Effector memory CD8-positive, alpha-beta T cell (primary cell): Measurements from ENCODE around the gene CDH8.

Experiments used
- ATAC-seq: fragments of 150-1000 bp; cut with Tn5 transposase; replicated peaks from 2 replicates; pipeline ENCODE4 v1.10.0; 2021; ENCODE audit warnings: mild to moderate bottlenecking, moderate library complexity
- DNase-seq, 3 experiments: peaks; one replicate each; pipeline ENCODE4 v3.0.0; 2021
- H3K27ac Mint-ChIP-seq, 2 donors: one replicate each; pipeline ENCODE4 v1.8.0; 2022; ENCODE audit warnings: mild to moderate bottlenecking in 2 of 2, mixed read lengths in 2 of 2, moderate library complexity in 2 of 2
- H3K27me3 Mint-ChIP-seq, 2 donors: one replicate each; pipeline ENCODE4 v1.8.0; 2022; ENCODE audit warnings: mixed read lengths in 2 of 2
- H3K36me3 Mint-ChIP-seq: one replicate; pipeline ENCODE4 v1.8.0; 2022; ENCODE audit warnings: mild to moderate bottlenecking, moderate library complexity, mixed read lengths; ENCODE audit not compliant: insufficient read depth
- H3K4me1 Mint-ChIP-seq, 2 donors: one replicate each; pipeline ENCODE4 v1.8.0; 2022; ENCODE audit warnings: low read depth in 2 of 2, mixed read lengths in 2 of 2
- H3K4me3 Mint-ChIP-seq, 2 donors: one replicate each; pipeline ENCODE4 v1.8.0; 2022; ENCODE audit warnings: mild to moderate bottlenecking in 2 of 2, mixed read lengths in 2 of 2, moderate library complexity in 2 of 2
- H3K9me3 Mint-ChIP-seq, 2 donors: one replicate each; pipeline ENCODE4 v1.8.0; 2022; ENCODE audit warnings: mixed read lengths in 2 of 2

CDH8 gene

GRCh38 chr16:62019851-62020250 lies 16.4 kb downstream of the CDH8 start:
- Mint-ChIP-seq H3K4me1 (no peaks in the 10 kb centered on the region), H3K27me3 (no peaks in the 10 kb centered on the region), H3K9me3 (peaks cover under 1 to 16% of the 10 kb centered on the region in 2 donors), H3K4me3 (no peak overlapping the region), H3K27ac (no peak overlapping the region), H3K36me3 (no peaks in the 10 kb centered on the region)
- DNase-seq (no peak), ATAC-seq (no peak)

GRCh38 chr16:62018301-62019060 lies 17.8 kb downstream of the CDH8 start:
- no peaks in the 10 kb centered on the region for H3K27me3 Mint-ChIP-seq
- no peaks in the 10 kb centered on the region for H3K36me3 Mint-ChIP-seq
- H3K4me3 Mint-ChIP-seq: no peak overlapping the region
- peaks cover 8 to 19% of the 10 kb centered on the region in 2 donors for H3K9me3 Mint-ChIP-seq
- H3K4me1 Mint-ChIP-seq: no peaks in the 10 kb centered on the region
- ATAC-seq: no peak
- no peak overlapping the region for H3K27ac Mint-ChIP-seq
- DNase-seq: no peak

DNA sequence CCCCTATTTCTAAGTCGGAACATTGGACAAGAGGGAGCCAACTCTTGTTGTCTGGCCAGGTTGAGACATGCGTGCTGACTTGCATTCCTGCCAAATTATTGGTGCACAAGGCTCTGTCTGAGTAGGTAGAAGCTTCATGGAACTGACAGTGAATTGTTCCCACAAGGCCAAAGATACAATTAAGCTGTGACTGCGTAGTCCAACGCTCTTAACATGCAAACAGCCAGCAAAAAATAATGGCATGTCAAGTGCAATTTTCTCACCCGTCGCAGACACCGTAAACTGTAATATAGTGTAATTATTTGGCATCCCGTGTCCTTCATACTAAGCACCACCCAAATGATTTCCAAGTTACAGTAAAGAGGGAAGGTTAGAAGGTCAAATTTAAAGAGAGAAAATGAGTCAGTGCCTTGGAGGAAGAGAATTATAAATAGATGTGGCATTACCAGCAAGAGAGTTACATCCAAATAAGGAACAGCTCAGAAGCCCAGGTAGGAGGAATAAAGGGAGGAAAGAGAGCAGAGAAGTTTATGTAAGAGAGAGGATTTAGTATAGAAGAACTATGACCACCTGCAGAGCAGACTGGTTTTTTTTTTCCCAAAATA lies 21.8 kb downstream of the CDH8 start:
- ATAC-seq (no peak), DNase-seq (no peak)
- H3K36me3 Mint-ChIP-seq: no peaks in the 10 kb centered on the region
- H3K27me3 Mint-ChIP-seq: no peaks in the 10 kb centered on the region
- H3K4me1 Mint-ChIP-seq: no peaks in the 10 kb centered on the region
- no peak overlapping the region for H3K4me3 Mint-ChIP-seq
- no peak overlapping the region for H3K27ac Mint-ChIP-seq
- peaks cover 12 to 18% of the 10 kb centered on the region in 2 donors for H3K9me3 Mint-ChIP-seq

DNA sequence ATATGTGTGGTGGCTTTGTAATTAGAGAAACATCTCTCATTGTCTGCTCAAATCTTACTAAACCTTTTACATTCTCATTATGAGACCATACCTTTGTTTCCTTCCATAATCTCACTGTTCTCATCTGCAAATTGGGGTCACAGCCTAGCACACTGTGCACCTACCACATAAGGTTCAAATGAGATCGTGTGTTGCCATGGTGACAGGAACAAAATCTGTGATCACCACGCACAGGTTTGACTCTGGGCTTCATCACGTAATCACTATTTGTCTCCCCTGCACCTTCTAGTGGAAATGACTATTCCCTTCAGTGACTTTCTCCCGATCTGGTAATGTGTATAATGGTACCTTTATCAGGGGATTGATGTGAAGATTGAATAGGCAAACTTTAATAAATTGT lies 26.1 kb downstream of the CDH8 start:
- DNase-seq: no peak
- H3K36me3 Mint-ChIP-seq: no peaks in the 10 kb centered on the region
- ATAC-seq: no peak
- no peaks in the 10 kb centered on the region for H3K27me3 Mint-ChIP-seq
- H3K4me3 Mint-ChIP-seq: no peak overlapping the region
- H3K9me3 Mint-ChIP-seq: peaks cover 15 to 18% of the 10 kb centered on the region in 2 donors
- no peak overlapping the region for H3K27ac Mint-ChIP-seq
- H3K4me1 Mint-ChIP-seq: no peaks in the 10 kb centered on the region

- Mint-ChIP-seq H3K36me3 (no peaks in the 10 kb centered on the region), H3K9me3 (peaks cover 8 to 25% of the 10 kb centered on the region in 2 donors), H3K27me3 (no peaks in the 10 kb centered on the region), H3K27ac (no peak overlapping the region), H3K4me1 (no peaks in the 10 kb centered on the region), H3K4me3 (no peak overlapping the region)
- ATAC-seq (no peak), DNase-seq (no peak)
These were observed 37.8 kb downstream of the CDH8 start for GRCh38 chr16:61998460-61998859.

DNA sequence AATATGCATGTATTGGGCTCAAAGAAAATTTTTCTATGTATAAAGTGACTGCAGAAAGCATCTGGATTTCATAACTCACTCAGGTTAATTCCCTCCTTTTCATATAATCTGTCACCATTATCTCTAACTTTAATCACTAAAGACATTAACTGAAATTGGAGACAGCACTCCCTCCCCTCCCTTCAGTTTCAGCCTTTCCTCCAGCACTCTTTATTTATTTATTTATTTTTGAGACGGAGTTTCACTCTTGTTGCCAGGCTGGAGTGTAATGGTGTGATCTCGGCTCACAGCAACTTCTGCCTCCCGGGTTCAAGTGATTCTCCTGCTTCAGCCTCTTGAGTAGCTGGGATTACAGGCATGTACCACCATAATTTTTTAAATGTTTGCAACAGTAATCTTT lies 43.1 kb downstream of the CDH8 start:
- Mint-ChIP-seq H3K27me3 (no peaks in the 10 kb centered on the region), H3K9me3 (peaks cover 4 to 21% of the 10 kb centered on the region in 2 donors), H3K4me1 (no peaks in the 10 kb centered on the region), H3K27ac (no peak overlapping the region), H3K4me3 (no peak overlapping the region), H3K36me3 (no peaks in the 10 kb centered on the region)
- DNase-seq: no peak
- ATAC-seq: no peak

GRCh38 chr16:61987474-61988012 lies 48.7 kb downstream of the CDH8 start:
- Mint-ChIP-seq H3K36me3 (no peaks in the 10 kb centered on the region), H3K4me1 (no peaks in the 10 kb centered on the region), H3K27ac (no peak overlapping the region), H3K9me3 (peaks cover 5 to 7% of the 10 kb centered on the region in 2 donors), H3K4me3 (no peak overlapping the region), H3K27me3 (no peaks in the 10 kb centered on the region)
- no peak for ATAC-seq
- DNase-seq: no peak

GRCh38 chr16:61969077-61969382 lies 67.2 kb downstream of the CDH8 start:
- no peak overlapping the region for H3K4me3 Mint-ChIP-seq
- no peaks in the 10 kb centered on the region for H3K4me1 Mint-ChIP-seq
- no peak overlapping the region for H3K27ac Mint-ChIP-seq
- peaks cover 10 to 46% of the 10 kb centered on the region in 2 donors for H3K9me3 Mint-ChIP-seq
- DNase-seq (no peak), ATAC-seq (no peak)
- H3K36me3 Mint-ChIP-seq: no peaks in the 10 kb centered on the region
- no peaks in the 10 kb centered on the region for H3K27me3 Mint-ChIP-seq

DNA sequence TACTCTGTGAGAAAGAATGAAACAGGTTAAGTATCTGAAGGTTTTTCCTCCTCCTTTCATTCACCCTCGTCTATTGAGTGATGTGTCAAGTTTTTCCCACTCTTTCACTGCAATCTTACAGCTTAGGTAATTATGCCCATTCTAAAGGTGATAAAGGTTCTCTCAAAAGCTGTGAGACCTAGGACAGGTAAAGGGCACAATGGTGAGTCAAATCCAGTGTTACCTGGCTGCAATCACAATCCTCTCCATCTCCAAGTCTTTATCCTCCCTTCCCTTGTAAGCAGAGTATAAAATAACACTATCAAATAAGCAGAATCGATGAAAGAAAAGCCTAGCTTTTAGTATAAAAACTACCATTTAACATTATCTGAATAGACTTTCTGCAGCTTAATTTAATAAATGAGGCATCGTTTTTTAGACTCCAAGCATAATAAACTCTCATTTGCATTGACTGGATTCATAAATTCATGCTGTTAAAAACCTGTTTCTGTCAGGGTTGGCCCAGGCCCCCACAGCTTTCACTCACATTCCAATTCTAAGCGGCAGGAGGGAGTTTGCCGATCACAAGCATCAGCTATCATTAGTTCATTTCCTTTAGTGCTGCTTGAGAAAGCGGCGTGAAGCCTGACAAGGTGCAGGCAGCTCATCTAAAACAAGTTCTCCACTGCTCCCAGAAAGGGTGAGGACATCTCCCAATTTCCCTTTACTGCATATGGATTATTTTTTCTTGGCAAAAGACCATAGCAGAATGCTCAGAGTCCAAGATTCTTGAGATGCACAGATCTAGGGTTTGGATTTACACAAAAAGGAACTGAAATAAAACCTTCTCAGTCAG lies 67.8 kb downstream of the CDH8 start:
- no peak overlapping the region for H3K4me3 Mint-ChIP-seq
- H3K27me3 Mint-ChIP-seq: no peaks in the 10 kb centered on the region
- H3K4me1 Mint-ChIP-seq: no peaks in the 10 kb centered on the region
- H3K27ac Mint-ChIP-seq: no peak overlapping the region
- peaks cover 10 to 42% of the 10 kb centered on the region in 2 donors for H3K9me3 Mint-ChIP-seq
- ATAC-seq (no peak), DNase-seq (no peak)
- H3K36me3 Mint-ChIP-seq: no peaks in the 10 kb centered on the region

- Mint-ChIP-seq H3K4me3 (no peak overlapping the region), H3K4me1 (no peaks in the 10 kb centered on the region), H3K27ac (no peak overlapping the region)
These were observed 79.0 kb downstream of the CDH8 start for GRCh38 chr16:61957075-61957855.

DNA sequence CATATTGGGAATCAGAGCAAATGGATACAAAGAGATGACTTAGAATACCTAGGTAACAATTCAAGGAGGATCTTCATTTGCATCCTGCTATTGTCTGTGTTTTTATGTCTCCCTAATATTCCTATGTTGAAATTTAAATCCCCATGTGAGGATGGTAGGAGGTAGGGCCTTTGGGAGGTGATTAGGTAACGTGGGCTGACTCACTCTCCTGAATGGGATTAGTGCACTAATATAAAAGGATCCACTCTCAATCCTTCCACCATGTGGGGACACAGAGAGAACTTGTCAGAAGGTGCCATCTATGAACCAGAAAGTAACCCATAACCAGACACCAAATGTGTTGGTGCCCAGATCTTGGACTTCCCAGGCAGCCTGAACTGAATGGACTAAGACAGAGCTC lies 83.4 kb downstream of the CDH8 start:
- no peak overlapping the region for H3K4me3 Mint-ChIP-seq
- DNase-seq (no peak), ATAC-seq (no peak)
- no peak overlapping the region for H3K27ac Mint-ChIP-seq
- H3K4me1 Mint-ChIP-seq: no peaks in the 10 kb centered on the region
- H3K27me3 Mint-ChIP-seq: no peaks in the 10 kb centered on the region
- H3K36me3 Mint-ChIP-seq: no peaks in the 10 kb centered on the region
- peaks cover 8 to 16% of the 10 kb centered on the region in 2 donors for H3K9me3 Mint-ChIP-seq

More at GRCh38 chr16:61957075-61957855, 79.0 kb downstream of the CDH8 start:
- H3K36me3 Mint-ChIP-seq: no peaks in the 10 kb centered on the region
- ATAC-seq (no peak), DNase-seq (no peak)
- peaks cover 19 to 20% of the 10 kb centered on the region in 2 donors for H3K9me3 Mint-ChIP-seq
- H3K27me3 Mint-ChIP-seq: no peaks in the 10 kb centered on the region

GRCh38 chr16:61948414-61948813 lies 87.8 kb downstream of the CDH8 start:
- ATAC-seq: no peak
- no peak overlapping the region for H3K4me3 Mint-ChIP-seq
- H3K27me3 Mint-ChIP-seq: no peaks in the 10 kb centered on the region
- no peaks in the 10 kb centered on the region for H3K4me1 Mint-ChIP-seq
- no peak for DNase-seq
- H3K36me3 Mint-ChIP-seq: no peaks in the 10 kb centered on the region
- H3K9me3 Mint-ChIP-seq: peaks cover 8 to 11% of the 10 kb centered on the region in 2 donors
- H3K27ac Mint-ChIP-seq: no peak overlapping the region

GRCh38 chr16:61946019-61946418 lies 90.2 kb downstream of the CDH8 start:
- no peak overlapping the region for H3K27ac Mint-ChIP-seq
- no peak overlapping the region for H3K4me3 Mint-ChIP-seq
- DNase-seq: no peak
- no peaks in the 10 kb centered on the region for H3K27me3 Mint-ChIP-seq
- peaks cover 7 to 10% of the 10 kb centered on the region in 2 donors for H3K9me3 Mint-ChIP-seq
- no peaks in the 10 kb centered on the region for H3K36me3 Mint-ChIP-seq
- ATAC-seq: no peak
- H3K4me1 Mint-ChIP-seq: no peaks in the 10 kb centered on the region
